Stimulated activated CD8-positive, alpha-beta memory T cell treated with anti-CD3 and anti-CD28 coated beads, Interleukin-7, amount 100 ng/mL, for 4 hours (primary cell): ENCODE measurements around the gene RAB15.

Experiments
- DNase-seq, 2 donors: peaks; one replicate each; pipeline ENCODE4 v3.0.0-alpha.2; 2020; ENCODE audit warnings: low read depth in 2 of 2

The RAB15 gene

DNA sequence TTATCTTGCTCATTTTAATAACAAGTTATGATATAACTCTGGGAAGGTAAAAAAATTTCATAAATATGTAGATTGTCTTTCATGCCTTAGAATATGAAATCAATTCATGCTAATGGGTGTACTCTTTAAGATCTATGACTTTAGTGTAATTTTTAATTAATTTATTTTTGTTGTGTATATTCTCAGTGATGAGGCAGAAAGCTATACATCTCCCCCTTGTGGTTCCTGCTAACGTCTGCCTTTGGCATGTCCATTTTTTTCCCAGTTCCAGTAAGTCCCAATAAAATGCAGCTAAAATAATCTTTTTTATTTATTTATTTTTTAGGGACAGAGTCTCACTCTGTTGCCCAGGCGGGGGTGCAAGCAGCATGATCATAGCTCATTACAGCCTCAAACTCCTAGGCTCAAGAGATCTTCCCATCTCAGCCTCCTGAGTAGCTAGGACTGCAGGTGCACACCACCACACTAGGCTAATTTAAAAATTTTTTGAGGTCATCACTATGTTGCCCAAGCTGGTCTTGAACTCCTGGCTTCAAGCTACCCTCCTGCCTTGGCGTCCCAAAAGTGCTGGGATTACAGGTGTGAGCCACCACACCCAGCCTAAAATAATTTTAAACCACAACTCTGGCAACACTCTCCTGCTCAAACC, 61.2 kb downstream of the RAB15 start:
- no peak for DNase-seq

DNA sequence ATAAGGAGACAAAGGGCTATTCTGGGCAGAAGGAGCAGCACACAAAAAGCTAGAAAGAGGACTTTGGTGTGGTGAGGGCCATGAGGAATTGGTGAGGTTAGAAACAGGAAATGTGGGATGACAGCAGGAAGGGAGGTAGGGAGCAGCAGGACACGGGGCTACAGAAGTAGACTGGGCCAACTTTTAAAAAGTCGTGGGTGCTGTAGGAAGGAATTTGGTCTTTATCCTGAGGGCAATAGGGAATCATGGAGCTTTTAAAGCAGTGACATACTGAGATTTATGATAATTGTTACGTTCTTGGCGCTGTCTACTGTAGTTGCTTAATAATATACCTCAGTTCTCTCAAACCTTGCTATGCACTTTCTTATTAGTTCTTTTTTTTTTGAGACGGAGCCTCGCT, 66.1 kb downstream of the RAB15 start:
- no peak for DNase-seq

DNA sequence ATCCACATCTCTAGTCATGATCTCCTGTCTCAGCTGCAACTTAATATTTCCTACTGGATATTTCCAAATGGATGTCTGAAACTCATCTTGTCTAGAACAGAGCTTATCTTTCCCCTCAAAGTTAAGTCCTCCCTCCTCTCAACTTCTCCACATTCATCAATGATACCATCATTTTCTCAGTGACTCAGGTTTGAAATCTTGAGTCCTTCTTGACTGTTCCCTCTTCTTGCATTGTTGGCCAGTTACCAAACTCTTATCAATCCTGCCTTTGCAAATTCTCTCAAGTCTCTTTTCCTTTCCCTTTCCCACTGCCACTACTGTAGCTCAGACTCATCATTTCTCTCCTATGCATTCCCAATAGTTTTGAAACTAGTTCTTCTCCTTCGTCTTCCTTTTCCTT, 72.2 kb downstream of the RAB15 start:
- DNase-seq: no peak
